MCF 10A (cell line): ENCODE results near the gene TBC1D19. TPM values are rescaled to one million over a fixed set of nuclear protein-coding genes. Genes with fewer than 3 reads are reported as not detected.
A peak's percentile ranks its signal among the peaks of the same experiment; 100 is the strongest.

ENCODE experiments used
- BruUV-seq: library from RNA; stranded (reverse); fragments of 400-500 nt; replicated peaks from 2 replicates; lab custom pipeline; 2021; lab: Mats Ljungman, UMichigan
- CTCF ChIA-PET: fragments of 300-600 bp; sonication (Branson Sonifier 250); formaldehyde crosslinking; extraction: SDS; loops from one replicate; lab custom pipeline; 2021; ENCODE audit warnings: antibody characterized with exemption, inconsistent platforms; lab: Yijun Ruan, JAX
- POLR2A ChIA-PET: fragments of 300-600, 350-650 bp; sonication (Branson Sonifier 250); formaldehyde crosslinking; extraction: SDS; loops from one replicate; lab custom pipeline; 2020; ENCODE audit warnings: antibody characterized with exemption, inconsistent platforms; lab: Yijun Ruan, JAX
- DNase-seq: peaks from one replicate; pipeline ENCODE4 v3.0.0-alpha.2; 2018; ENCODE audit not compliant: unreplicated experiment
- H3K27ac Mint-ChIP-seq: one replicate; pipeline ENCODE4 v1.8.0; 2022; ENCODE audit warnings: mild to moderate bottlenecking, low read depth, mixed read lengths; ENCODE audit not compliant: unreplicated experiment
- H3K27me3 Mint-ChIP-seq: one replicate; pipeline ENCODE4 v1.8.0; 2022; ENCODE audit warnings: mixed read lengths; ENCODE audit not compliant: insufficient read depth, unreplicated experiment
- H3K36me3 Mint-ChIP-seq: one replicate; pipeline ENCODE4 v1.8.0; 2022; ENCODE audit warnings: mild to moderate bottlenecking, moderate library complexity, mixed read lengths; ENCODE audit not compliant: insufficient read depth, unreplicated experiment
- H3K4me1 Mint-ChIP-seq: one replicate; pipeline ENCODE4 v1.8.0; 2022; ENCODE audit warnings: mixed read lengths; ENCODE audit not compliant: insufficient read depth, unreplicated experiment
- H3K4me3 Mint-ChIP-seq: one replicate; pipeline ENCODE4 v1.8.0; 2022; ENCODE audit warnings: mild to moderate bottlenecking, moderate library complexity, mixed read lengths; ENCODE audit not compliant: unreplicated experiment
- H3K9me3 Mint-ChIP-seq: one replicate; pipeline ENCODE4 v1.8.0; 2022; ENCODE audit warnings: mixed read lengths; ENCODE audit not compliant: unreplicated experiment
- intact Hi-C: fragments of 100-400 bp; cut with micrococcal nuclease; formaldehyde crosslinking; loops from 2 replicates; pipeline ENCODE4 v1.14.1; 2022
- total RNA-seq: library from RNA; stranded (reverse); gene quantifications from 2 replicates; pipeline ENCODE4 v1.2.3, GENCODE V29; 2022
- TF ChIP-seq, protein P1 (sequence below): fragments of 200-600 bp; IDR thresholded peaks from one replicate; pipeline ENCODE4 v1.8.0; 2022; ENCODE audit warnings: antibody characterized with exemption, mild to moderate bottlenecking; ENCODE audit not compliant: unreplicated experiment

TBC1D19 gene
- total RNA-seq, 1 experiment from 2014 or later: 9.6 TPM

DNA sequence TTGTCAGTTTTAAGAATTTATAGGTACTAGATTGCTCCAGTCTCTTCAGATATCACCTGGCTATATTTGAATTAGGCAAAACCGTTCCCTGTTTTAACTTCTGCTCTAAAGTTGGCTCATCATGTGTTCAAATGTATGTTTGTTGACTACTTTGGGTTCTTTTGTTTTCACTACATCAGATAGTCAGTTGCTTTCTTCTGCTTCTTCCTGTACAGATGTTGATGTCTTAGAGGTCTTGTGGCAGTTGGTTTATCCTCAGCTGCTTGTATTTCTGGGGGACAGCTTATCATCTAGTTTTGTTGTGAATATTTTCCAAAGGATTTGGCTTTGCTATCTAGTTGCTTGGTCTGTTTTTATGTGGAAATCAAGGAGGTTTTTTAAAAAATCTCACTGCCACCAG, 28.0 kb downstream of the TBC1D19 start:
- no peaks in the 10 kb centered on the region for H3K36me3 Mint-ChIP-seq
- H3K9me3 Mint-ChIP-seq: no peaks in the 10 kb centered on the region
- H3K27me3 Mint-ChIP-seq: no peaks in the 10 kb centered on the region
- CTCF ChIA-PET: interaction anchor here (0.6 kb wide), 1 partner anchor 254 kb away, joined by 3 read pairs; no protein-coding TSS in a partner anchor
- no peak overlapping the region for H3K27ac Mint-ChIP-seq
- intact Hi-C loops: no loop called here
- H3K4me3 Mint-ChIP-seq: no peak overlapping the region
- POLR2A ChIA-PET: no interaction called here
- H3K4me1 Mint-ChIP-seq: peaks cover 6% of the 10 kb centered on the region
- TF ChIP-seq, protein P1, sequence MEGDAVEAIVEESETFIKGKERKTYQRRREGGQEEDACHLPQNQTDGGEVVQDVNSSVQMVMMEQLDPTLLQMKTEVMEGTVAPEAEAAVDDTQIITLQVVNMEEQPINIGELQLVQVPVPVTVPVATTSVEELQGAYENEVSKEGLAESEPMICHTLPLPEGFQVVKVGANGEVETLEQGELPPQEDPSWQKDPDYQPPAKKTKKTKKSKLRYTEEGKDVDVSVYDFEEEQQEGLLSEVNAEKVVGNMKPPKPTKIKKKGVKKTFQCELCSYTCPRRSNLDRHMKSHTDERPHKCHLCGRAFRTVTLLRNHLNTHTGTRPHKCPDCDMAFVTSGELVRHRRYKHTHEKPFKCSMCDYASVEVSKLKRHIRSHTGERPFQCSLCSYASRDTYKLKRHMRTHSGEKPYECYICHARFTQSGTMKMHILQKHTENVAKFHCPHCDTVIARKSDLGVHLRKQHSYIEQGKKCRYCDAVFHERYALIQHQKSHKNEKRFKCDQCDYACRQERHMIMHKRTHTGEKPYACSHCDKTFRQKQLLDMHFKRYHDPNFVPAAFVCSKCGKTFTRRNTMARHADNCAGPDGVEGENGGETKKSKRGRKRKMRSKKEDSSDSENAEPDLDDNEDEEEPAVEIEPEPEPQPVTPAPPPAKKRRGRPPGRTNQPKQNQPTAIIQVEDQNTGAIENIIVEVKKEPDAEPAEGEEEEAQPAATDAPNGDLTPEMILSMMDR: no peak
- BruUV-seq: no TSS peak
- no peak for DNase-seq

DNA sequence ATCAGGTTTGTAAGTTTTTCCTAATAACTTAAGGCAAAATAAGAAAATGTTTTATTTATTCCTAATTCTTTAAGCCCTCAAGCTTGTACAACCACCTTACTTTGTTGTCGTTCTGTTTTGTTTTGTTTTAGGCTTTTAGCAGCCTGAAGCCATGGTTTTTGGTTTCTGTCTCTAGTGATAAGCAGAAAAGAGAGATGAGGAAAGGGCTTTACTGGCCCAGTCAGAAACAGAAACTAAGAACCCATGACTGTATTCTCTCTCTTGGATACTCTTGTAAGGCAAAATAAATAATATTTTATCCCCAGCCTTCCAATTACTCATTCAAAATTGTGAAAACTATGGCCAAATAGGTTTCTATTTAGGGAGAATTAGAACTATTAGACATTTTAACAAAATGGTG, 29.4 kb downstream of the TBC1D19 start:
- POLR2A ChIA-PET: interaction anchor here (0.7 to 1.2 kb wide), 2 partner anchors 9 to 1157 kb away, joined by 3 read pairs; no protein-coding TSS in a partner anchor
- intact Hi-C loops: no loop called here
- no TSS peak for BruUV-seq
- Mint-ChIP-seq H3K4me3 (no peak overlapping the region), H3K27me3 (no peaks in the 10 kb centered on the region), H3K36me3 (no peaks in the 10 kb centered on the region), H3K4me1 (peaks cover 6% of the 10 kb centered on the region), H3K27ac (peak overlapping the region; percentile 16), H3K9me3 (peaks cover 5% of the 10 kb centered on the region)
- TF ChIP-seq, protein P1: no peak
- no peak for DNase-seq
- CTCF ChIA-PET: no interaction called here

DNA sequence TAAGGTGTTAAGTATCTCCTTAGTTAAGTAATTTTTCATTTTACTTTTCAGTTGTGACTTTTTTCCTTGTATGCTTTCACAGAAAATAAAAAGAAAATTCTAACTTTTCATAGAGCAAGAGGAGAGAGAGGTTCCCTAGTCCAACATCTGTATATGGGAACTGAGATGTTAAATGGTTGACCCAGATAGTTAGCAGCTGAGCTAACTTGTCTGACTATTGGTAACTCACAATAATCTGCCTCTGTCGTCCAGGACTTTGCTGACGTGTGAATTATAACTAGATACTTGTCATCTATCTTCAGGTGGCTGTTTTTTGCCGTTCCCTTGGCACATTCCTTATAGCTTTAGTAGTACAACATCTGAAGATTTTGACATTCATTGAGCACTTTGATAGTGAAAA, 29.9 kb downstream of the TBC1D19 start:
- no peak for DNase-seq
- Mint-ChIP-seq H3K27me3 (no peaks in the 10 kb centered on the region), H3K4me1 (peaks cover 6% of the 10 kb centered on the region), H3K27ac (peak overlapping the region; percentile 16), H3K9me3 (peaks cover 7% of the 10 kb centered on the region), H3K36me3 (no peaks in the 10 kb centered on the region), H3K4me3 (no peak overlapping the region)
- CTCF ChIA-PET: no interaction called here
- intact Hi-C loops: no loop called here
- POLR2A ChIA-PET: interaction anchor here (1.2 kb wide), 1 partner anchor 10 kb away, joined by 3 read pairs; no protein-coding TSS in a partner anchor
- BruUV-seq: no TSS peak
- TF ChIP-seq, protein P1: no peak

DNA sequence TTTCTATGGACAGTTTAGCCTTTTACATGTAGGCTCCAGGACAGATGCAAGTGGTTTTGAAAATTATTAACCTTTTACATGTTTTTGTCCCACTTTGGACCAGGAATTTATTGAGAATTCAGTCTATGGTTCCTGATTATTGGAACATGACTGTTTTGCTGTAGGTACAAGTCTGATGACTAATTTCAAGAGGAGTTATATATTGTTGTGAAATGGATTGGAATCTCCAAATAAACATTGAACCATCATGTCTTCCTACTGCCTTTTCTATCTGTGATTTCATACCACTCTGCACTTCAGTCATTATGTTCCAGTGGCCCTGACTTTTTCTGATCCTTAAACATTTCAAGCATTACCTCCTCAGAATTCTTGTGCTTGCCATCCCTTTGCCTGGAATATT, 35.9 kb downstream of the TBC1D19 start:
- DNase-seq: peak; percentile 35
- no TSS peak for BruUV-seq
- H3K36me3 Mint-ChIP-seq: peaks cover 6% of the 10 kb centered on the region
- CTCF ChIA-PET: interaction anchor here (1.1 kb wide), 1 partner anchor 159 kb away, joined by 4 read pairs; no protein-coding TSS in a partner anchor
- intact Hi-C loops: no loop called here
- peak overlapping the region; percentile 2 for H3K27ac Mint-ChIP-seq
- POLR2A ChIA-PET: no interaction called here
- H3K4me3 Mint-ChIP-seq: no peak overlapping the region
- TF ChIP-seq, protein P1: no peak
- no peaks in the 10 kb centered on the region for H3K27me3 Mint-ChIP-seq
- H3K4me1 Mint-ChIP-seq: peaks cover 20% of the 10 kb centered on the region
- H3K9me3 Mint-ChIP-seq: peaks cover 7% of the 10 kb centered on the region
